Esophagus mucosa (tissue), 1 donor: ENCODE measurements around the gene BNIP3. TPM values are rescaled to one million over a fixed set of nuclear protein-coding genes. Genes with fewer than 3 reads are reported as not detected.

ENCODE experiments used
- ATAC-seq: fragments of 200-7000 bp; cut with Tn5 transposase; one replicate; pipeline ENCODE4 v1.9.1; 2020
- total RNA-seq: library from RNA; stranded (reverse); gene quantifications from one replicate; pipeline ENCODE4 v1.2.4, GENCODE V29; 2023
- donor health status: DM: yes; HTN: yes; CAD: no.

Gene BNIP3
- total RNA-seq, 1 donor from 2014 or later = 30.0 TPM

GRCh38 chr10:131949041-131949862, 32.5 kb downstream of the BNIP3 start:
- no peak for ATAC-seq

DNA sequence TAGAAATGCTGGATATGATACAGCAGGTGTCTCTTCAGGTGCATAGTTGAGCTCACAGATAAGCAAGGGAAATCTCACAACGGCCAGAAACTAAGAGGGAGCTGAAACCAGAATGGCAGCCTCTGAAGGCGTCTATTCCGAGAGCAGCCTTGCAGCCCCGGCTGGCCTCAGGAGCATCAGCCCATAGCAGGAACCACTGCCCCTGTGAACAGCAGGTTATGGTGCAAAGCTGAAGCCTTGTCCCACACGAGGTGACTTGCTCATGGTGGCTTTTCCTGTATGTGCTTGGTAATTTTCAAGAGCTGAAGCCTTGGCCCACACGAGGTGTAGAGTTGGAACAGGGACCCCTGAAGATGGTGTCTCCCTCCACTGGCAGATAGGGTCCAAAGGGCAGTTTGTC, 33.2 kb downstream of the BNIP3 start:
- no peak for ATAC-seq

DNA sequence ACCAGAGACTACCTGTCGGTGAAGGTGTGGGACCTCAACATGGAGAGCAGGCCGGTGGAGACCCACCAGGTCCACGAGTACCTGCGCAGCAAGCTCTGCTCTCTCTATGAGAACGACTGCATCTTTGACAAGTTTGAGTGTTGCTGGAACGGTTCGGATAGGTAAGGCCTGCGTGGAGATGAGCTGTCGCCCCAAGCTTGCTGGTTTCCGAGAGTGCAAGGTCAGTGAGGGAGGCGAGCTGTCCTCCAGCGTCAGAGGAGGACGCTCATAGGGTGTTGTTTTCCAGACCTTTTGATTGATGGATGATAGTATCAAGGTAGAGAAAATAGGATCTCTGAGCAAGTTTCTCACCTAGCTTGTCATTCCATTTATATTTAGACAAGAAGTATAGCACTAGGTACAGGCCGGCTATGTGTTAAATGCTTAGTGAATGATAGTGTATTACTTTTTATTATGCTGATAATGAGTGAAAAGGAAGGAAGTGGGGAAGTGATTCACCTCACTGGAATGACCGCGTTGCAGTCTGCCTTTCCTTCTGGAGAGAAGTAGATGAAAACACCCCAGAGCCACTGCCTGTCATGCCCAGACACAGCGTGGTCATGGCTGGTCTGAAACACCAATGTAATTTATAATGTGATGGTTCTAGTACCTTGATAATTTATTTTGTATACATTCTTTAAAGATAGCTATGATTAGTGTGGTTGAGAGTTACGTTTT, 33.9 kb downstream of the BNIP3 start:
- peak; percentile 53 for ATAC-seq

- ATAC-seq = no peak
Observed at GRCh38 chr10:131946880-131947279, 34.8 kb downstream of the BNIP3 start.

DNA sequence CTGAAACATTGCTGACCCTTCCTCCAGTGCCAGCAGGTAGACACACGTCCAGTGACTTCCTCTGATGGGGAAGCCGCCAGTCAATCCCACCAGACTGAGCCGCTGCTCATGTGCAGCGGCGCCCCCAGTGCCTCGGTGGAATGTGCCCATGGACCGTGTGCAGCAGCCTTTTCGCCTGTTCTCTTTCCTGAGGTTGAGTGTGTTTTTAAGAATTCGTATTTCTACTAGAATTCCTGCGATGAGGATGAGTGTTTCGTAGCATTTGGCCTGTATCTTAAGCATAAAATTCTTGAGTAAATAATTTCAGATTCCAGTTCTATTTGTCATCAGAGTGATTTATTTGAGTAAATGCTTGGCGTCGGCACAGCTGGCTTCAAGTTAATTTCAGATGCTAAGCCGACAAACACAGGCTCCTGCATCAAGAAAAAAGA, 35.4 kb downstream of the BNIP3 start:
- no peak for ATAC-seq

DNA sequence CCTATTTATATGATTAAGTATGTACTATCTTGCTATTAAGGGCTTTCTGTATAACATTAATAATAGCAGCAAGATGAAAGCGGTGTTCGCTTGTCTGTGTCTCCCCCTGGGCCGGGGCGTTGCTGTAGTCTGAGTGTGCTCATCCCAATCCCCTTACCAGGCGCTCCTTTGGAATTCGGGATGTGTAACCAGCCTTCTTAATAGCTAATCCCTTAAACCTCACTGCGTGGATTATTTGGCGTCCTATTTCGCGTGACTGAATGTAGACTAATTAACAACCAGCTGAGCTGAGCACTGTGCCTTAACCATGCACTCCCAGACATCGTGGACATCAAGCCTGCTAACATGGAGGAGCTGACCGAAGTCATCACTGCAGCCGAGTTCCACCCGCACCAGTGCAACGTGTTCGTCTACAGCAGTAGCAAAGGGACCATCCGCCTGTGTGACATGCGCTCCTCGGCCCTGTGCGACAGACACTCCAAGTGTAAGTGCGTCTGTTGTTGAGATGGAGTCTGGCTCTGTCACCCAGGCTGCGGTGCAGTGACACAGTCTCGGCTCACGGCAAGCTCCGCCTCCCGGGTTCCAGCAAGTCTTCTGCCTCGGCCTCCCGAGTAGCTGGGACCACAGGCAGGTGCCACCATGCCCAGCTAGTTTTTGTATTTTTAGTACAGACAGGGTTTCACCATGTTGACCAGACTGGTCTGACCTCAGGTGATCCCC, 36.6 kb downstream of the BNIP3 start:
- no peak for ATAC-seq

- ATAC-seq = no peak
Observed at GRCh38 chr10:131944412-131944811, 37.3 kb downstream of the BNIP3 start.

GRCh38 chr10:131943021-131943814, 38.5 kb downstream of the BNIP3 start:
- ATAC-seq = peak; percentile 51

- no peak for ATAC-seq
Observed at GRCh38 chr10:131942455-131942854, 39.3 kb downstream of the BNIP3 start.

GRCh38 chr10:131938681-131939080, 43.0 kb downstream of the BNIP3 start:
- no peak for ATAC-seq

- no peak for ATAC-seq
Observed at GRCh38 chr10:131937836-131938235, 43.9 kb downstream of the BNIP3 start.

- no peak for ATAC-seq
Observed at GRCh38 chr10:131936736-131937135, 45.0 kb downstream of the BNIP3 start.

DNA sequence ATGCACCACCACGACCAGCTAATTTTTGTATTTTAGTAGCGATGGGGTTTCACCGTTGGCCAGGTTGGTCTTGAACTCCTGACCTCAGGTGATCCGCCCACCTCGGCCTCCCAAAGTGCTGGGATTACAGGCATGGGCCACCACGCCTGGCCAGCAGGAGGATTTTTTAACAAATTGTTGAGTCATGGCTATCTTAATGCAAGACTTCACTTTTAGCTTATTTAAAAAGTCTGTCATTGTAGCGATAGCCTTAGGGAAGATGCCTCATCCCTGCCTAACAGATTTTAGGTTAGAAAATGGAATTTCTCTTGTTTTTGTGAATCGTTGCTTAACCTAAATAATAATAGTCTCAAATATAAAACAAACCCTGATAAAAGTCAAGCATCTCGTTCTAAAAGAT, 45.4 kb downstream of the BNIP3 start:
- no peak for ATAC-seq

DNA sequence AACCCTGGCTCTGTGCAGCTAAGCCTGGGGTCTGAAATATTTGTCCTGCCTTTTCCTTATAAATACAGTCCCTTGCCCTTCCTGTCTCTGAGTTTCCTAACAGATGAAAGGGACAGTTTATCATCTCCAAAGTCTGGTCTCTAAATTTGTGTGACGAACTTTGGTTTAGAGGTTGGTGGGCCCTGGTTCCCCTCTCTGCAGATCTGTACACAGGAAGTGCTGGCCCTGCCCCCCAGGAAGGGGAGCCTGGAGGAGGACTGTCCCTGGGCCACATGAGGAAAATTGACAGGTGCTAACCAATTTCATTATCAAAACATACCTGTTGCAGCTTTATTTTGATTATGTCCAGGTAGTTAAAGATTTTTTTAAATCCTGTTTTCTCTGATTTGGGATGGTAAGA, 46.5 kb downstream of the BNIP3 start:
- no peak for ATAC-seq

GRCh38 chr10:131934769-131935168, 47.0 kb downstream of the BNIP3 start:
- ATAC-seq = no peak

GRCh38 chr10:131933696-131934086, 48.0 kb downstream of the BNIP3 start:
- ATAC-seq = no peak

GRCh38 chr10:131933016-131933695, 48.6 kb downstream of the BNIP3 start:
- ATAC-seq = no peak

GRCh38 chr10:131931981-131932380, 49.7 kb downstream of the BNIP3 start:
- ATAC-seq = no peak

- no peak for ATAC-seq
Observed at GRCh38 chr10:131930586-131931330, 51.0 kb downstream of the BNIP3 start.

- no peak for ATAC-seq
Observed at GRCh38 chr10:131930150-131930549, 51.6 kb downstream of the BNIP3 start.
